A549 (cell line): ENCODE results near the gene VAV3. TPM values are rescaled to one million over a fixed set of nuclear protein-coding genes. Genes with fewer than 3 reads are reported as not detected.

Experiments
- ATAC-seq, 2 experiments: fragments of 200-7000 bp in 1 of 2; fragments of >200 bp in 1 of 2; cut with Nextera tagmentation in 1 of 2; cut with Tn5 transposase in 1 of 2; 3 replicates each; pipeline versions ENCODE4 v1.8.0 to v1.9.1; 2018 to 2020; ENCODE audit warnings: mild to moderate bottlenecking in 1 of 2, moderate library complexity in 1 of 2
- CTCF ChIA-PET: fragments of 300-600 bp; sonication (Branson Sonifier 250); formaldehyde crosslinking; extraction: SDS; loops from one replicate; lab custom pipeline; 2021; ENCODE audit warnings: antibody characterized with exemption, inconsistent platforms; lab: Yijun Ruan, JAX
- POLR2A ChIA-PET: fragments of 350-600 bp; formaldehyde crosslinking; extraction: SDS; loops from one replicate; lab custom pipeline; 2021; ENCODE audit warnings: antibody characterized with exemption, inconsistent platforms; lab: Yijun Ruan, JAX
- DNase-seq, 2 experiments: peaks; one replicate each; pipeline versions ENCODE4 v3.0.0 to v3.0.0-alpha.2; 2011 to 2016; ENCODE audit warnings: low read depth in 1 of 2, low spot score in 1 of 2
- FAIRE-seq: peaks from 2 replicates; lab custom pipeline; 2011; peaks lifted over from hg19 to GRCh38; lab: Jason Lieb, UNC
- H3K27ac ChIP-seq, 2 experiments: fragments of >200 bp; sonication (Bioruptor Twin); formaldehyde crosslinking; 3 replicates each; pipeline ENCODE4 v1.5.1; 2016 to 2017
- H3K4me1 ChIP-seq: fragments of >200 bp; sonication (Bioruptor Twin); formaldehyde crosslinking; 3 replicates; pipeline ENCODE4 v1.6.1; 2016
- H3K4me2 ChIP-seq: fragments of >200 bp; sonication (Bioruptor Twin); formaldehyde crosslinking; 3 replicates; pipeline ENCODE4 v1.6.1; 2016
- H3K4me3 ChIP-seq: fragments of >200 bp; sonication (Bioruptor Twin); formaldehyde crosslinking; 3 replicates; pipeline ENCODE4 v1.5.1; 2016
- H3K9me3 ChIP-seq: fragments of >200 bp; sonication (Bioruptor Twin); formaldehyde crosslinking; 3 replicates; pipeline ENCODE4 v1.6.1; 2016
- BHLHE40 ChIP-seq: IDR thresholded peaks from 2 replicates; pipeline ENCODE4 v1.6.1; 2012; ENCODE audit warnings: low read depth, low read length, inconsistent platforms
- CBX2 ChIP-seq: fragments of 200-600 bp; sonication (generic); IDR thresholded peaks from 2 replicates; pipeline ENCODE4 v1.6.1; 2016; ENCODE audit warnings: low read depth, mild to moderate bottlenecking, borderline replicate concordance
- CBX8 ChIP-seq: fragments of 200-600 bp; sonication (generic); IDR thresholded peaks from 2 replicates; pipeline ENCODE4 v1.6.1; 2016
- CHD4 ChIP-seq: fragments of 200-600 bp; sonication (generic); IDR thresholded peaks from 2 replicates; pipeline ENCODE4 v1.6.1; 2016; ENCODE audit warnings: antibody characterized with exemption, mild to moderate bottlenecking, borderline replicate concordance
- EHF ChIP-seq: fragments of 250-450 bp; sonication (Bioruptor Pico); IDR thresholded peaks from 2 replicates; pipeline ENCODE4 v1.5.0; 2020; ENCODE audit warnings: mild to moderate bottlenecking
- FOSB ChIP-seq: fragments of 250-450 bp; sonication (Bioruptor Pico); IDR thresholded peaks from 2 replicates; pipeline ENCODE4 v1.5.0; 2020; ENCODE audit warnings: mild to moderate bottlenecking, moderate library complexity
- HOXA7 ChIP-seq: fragments of 250-450 bp; sonication (Bioruptor Pico); IDR thresholded peaks from 2 replicates; pipeline ENCODE4 v1.5.0; 2020; ENCODE audit warnings: mild to moderate bottlenecking, moderate library complexity
- JUNB ChIP-seq: fragments of >200 bp; sonication (Bioruptor Twin); formaldehyde crosslinking; IDR thresholded peaks from 2 replicates; pipeline ENCODE4 v1.6.1; 2016
- KDM5A ChIP-seq: fragments of 200-600 bp; sonication (generic); IDR thresholded peaks from 2 replicates; pipeline ENCODE4 v1.6.1; 2016; ENCODE audit warnings: antibody characterized with exemption, mild to moderate bottlenecking
- MAFK ChIP-seq: fragments of 450-650 bp; IDR thresholded peaks from 2 replicates; pipeline ENCODE4 v1.6.1; 2014; ENCODE audit not compliant: partially characterized antibody
- MAZ ChIP-seq: fragments of 150-350 bp; IDR thresholded peaks from 2 replicates; pipeline ENCODE4 v1.6.1; 2014; ENCODE audit warnings: antibody characterized with exemption, low read depth, low read length, borderline replicate concordance
- NR3C1 ChIP-seq: fragments of >200 bp; sonication (Bioruptor Twin); formaldehyde crosslinking; IDR thresholded peaks from 3 replicates; pipeline ENCODE4 v1.6.1; 2017
- PHF8 ChIP-seq: fragments of 200-600 bp; sonication (generic); IDR thresholded peaks from 2 replicates; pipeline ENCODE4 v1.6.1; 2016; ENCODE audit warnings: low read depth, mild to moderate bottlenecking, antibody characterized with exemption, moderate library complexity, borderline replicate concordance
- POLR2AphosphoS2 ChIP-seq: conservative IDR thresholded peaks from 2 replicates; pipeline ENCODE4 v1.6.1; 2012; ENCODE audit warnings: low read length, improper control_type of control experiment, inconsistent platforms
- RARB ChIP-seq: fragments of 250-450 bp; sonication (Bioruptor Pico); IDR thresholded peaks from 2 replicates; pipeline ENCODE4 v1.8.0; 2021; ENCODE audit warnings: mild to moderate bottlenecking, moderate library complexity
- RCOR1 ChIP-seq: fragments of 150-350 bp; IDR thresholded peaks from 2 replicates; pipeline ENCODE4 v1.6.1; 2014; ENCODE audit warnings: antibody characterized with exemption, low read length, low read depth
- SMC3 ChIP-seq: fragments of >200 bp; sonication (Bioruptor Twin); formaldehyde crosslinking; IDR thresholded peaks from 3 replicates; pipeline ENCODE4 v1.6.1; 2018; ENCODE audit warnings: inconsistent platforms
- TFCP2L1 ChIP-seq: fragments of 250-450 bp; sonication (Bioruptor Pico); IDR thresholded peaks from 2 replicates; pipeline ENCODE4 v1.5.0; 2021; ENCODE audit warnings: mild to moderate bottlenecking
- WGBS: methylation state at CpG from one replicate; pipeline ENCODE4 v1.1.6; 2017; ENCODE audit errors: missing lambda C conversion rate; 5-methylcytosine and 5-hydroxymethylcytosine counted together
- polyA plus RNA-seq, 4 experiments: library from polyadenylated mRNA; depleted of rRNA in 3 of 4; stranded (reverse); fragments of >200 nt; fragmentation: RNase III in 1 of 4; extraction: RNeasy Plus Mini Kit Qiagen cat#74134 plus additional on column Dnase treatment in 1 of 4; gene quantifications; 2 replicates in 3 of 4; 3 replicates in 1 of 4; pipeline ENCODE4 v1.2.3, GENCODE V29; 2011 to 2017
- TF ChIP-seq, protein P1 (sequence below): fragments of 150-350 bp; IDR thresholded peaks from 2 replicates; pipeline ENCODE4 v1.6.1; 2014; ENCODE audit warnings: low read depth, mild to moderate bottlenecking, low read length
- TF ChIP-seq, protein P2 (sequence below): fragments of 250-450 bp; sonication (Bioruptor Pico); IDR thresholded peaks from 2 replicates; pipeline ENCODE4 v1.5.0; 2020; ENCODE audit warnings: low read depth, mild to moderate bottlenecking, moderate library complexity
- TF ChIP-seq, protein P3 (sequence below): fragments of >200 bp; sonication (Bioruptor Twin); formaldehyde crosslinking; IDR thresholded peaks from 3 replicates; pipeline ENCODE4 v1.5.1; 2016
- TF ChIP-seq, protein P4 (sequence below): fragments of >200 bp; sonication (Bioruptor Twin); formaldehyde crosslinking; IDR thresholded peaks from 3 replicates; pipeline ENCODE4 v1.6.1; 2016
- TF ChIP-seq, protein P5 (sequence below): IDR thresholded peaks from 2 replicates; pipeline ENCODE4 v1.6.1; 2012
- TF ChIP-seq, protein P6 (sequence below): fragments of 250-450 bp; sonication (Bioruptor Pico); IDR thresholded peaks from 2 replicates; pipeline ENCODE4 v1.5.0; 2021; ENCODE audit warnings: mild to moderate bottlenecking, moderate library complexity, borderline replicate concordance

The VAV3 gene
- polyA plus RNA-seq, 2 of the 4 experiments (the other 2 are of a cell fraction) = 12.8 to 22.7 TPM

DNA sequence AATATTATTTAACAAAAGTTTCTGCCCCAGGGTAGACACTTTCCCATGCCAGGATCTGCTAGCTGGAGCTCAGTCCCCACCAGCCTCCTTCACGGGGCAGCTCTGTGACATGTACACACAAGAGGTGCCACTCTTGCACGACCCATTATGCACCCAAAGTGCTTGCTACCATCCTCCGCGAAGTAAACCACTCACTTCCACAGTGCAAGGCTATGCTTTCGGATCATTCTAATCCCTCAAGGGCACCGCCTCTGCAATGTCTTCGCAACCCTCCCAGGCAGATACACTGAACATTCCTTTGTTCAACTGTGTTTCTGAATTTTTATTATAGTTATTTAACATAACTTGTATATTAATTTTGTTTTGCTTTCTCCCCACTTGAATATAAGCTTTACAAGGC lies 303.8 kb downstream of the VAV3 start:
- Histone ChIP-seq H3K4me1 (peaks cover 25% of the 10 kb centered on the region), H3K4me3 (no peak overlapping the region), H3K9me3 (no peaks in the 10 kb centered on the region), H3K4me2 (no peak overlapping the region), H3K27ac (no peak overlapping the region)
- 86% methylated on average over 7 of the region's 7 CpGs for WGBS
- TF ChIP-seq MAFK (no peak), JUNB (no peak), FOSB (CRISPR knock-in tag) (no peak), MAZ (no peak), BHLHE40 (no peak), PHF8 (no peak), TFCP2L1 (CRISPR knock-in tag) (no peak), KDM5A (no peak)
- TF ChIP-seq, protein P1, sequence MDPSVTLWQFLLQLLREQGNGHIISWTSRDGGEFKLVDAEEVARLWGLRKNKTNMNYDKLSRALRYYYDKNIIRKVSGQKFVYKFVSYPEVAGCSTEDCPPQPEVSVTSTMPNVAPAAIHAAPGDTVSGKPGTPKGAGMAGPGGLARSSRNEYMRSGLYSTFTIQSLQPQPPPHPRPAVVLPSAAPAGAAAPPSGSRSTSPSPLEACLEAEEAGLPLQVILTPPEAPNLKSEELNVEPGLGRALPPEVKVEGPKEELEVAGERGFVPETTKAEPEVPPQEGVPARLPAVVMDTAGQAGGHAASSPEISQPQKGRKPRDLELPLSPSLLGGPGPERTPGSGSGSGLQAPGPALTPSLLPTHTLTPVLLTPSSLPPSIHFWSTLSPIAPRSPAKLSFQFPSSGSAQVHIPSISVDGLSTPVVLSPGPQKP = no peak
- TF ChIP-seq, protein P2, sequence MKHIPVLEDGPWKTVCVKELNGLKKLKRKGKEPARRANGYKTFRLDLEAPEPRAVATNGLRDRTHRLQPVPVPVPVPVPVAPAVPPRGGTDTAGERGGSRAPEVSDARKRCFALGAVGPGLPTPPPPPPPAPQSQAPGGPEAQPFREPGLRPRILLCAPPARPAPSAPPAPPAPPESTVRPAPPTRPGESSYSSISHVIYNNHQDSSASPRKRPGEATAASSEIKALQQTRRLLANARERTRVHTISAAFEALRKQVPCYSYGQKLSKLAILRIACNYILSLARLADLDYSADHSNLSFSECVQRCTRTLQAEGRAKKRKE (CRISPR knock-in tag) = no peak
- ChIA-PET CTCF (no interaction called here), POLR2A (no interaction called here)
- no peak for ATAC-seq
- no peak for FAIRE-seq
- DNase-seq = no peak

DNA sequence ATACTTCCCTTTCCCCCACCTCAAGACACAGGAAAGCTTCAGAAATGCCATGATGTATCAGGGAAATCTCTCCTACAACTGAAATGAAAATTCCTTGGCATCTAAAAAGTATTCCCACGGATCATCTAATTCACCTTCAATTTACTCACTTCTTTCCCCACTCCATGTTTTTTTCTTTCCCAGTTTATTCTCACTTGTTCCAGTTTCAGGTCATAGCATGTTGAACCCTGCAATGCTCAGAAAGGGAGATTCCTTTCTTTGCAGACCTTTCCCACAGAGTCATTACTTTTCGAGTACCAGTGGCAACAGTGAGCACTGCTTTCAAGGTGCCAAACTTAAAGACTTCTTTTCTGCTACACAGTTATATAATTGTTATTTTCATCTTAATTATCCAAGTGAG lies 305.0 kb downstream of the VAV3 start:
- ATAC-seq = no peak
- H3K4me3 ChIP-seq = no peak overlapping the region
- no peak overlapping the region for H3K4me2 ChIP-seq
- no peak for DNase-seq
- TF ChIP-seq EHF (CRISPR knock-in tag) = no peak
- TF ChIP-seq, protein P3, sequence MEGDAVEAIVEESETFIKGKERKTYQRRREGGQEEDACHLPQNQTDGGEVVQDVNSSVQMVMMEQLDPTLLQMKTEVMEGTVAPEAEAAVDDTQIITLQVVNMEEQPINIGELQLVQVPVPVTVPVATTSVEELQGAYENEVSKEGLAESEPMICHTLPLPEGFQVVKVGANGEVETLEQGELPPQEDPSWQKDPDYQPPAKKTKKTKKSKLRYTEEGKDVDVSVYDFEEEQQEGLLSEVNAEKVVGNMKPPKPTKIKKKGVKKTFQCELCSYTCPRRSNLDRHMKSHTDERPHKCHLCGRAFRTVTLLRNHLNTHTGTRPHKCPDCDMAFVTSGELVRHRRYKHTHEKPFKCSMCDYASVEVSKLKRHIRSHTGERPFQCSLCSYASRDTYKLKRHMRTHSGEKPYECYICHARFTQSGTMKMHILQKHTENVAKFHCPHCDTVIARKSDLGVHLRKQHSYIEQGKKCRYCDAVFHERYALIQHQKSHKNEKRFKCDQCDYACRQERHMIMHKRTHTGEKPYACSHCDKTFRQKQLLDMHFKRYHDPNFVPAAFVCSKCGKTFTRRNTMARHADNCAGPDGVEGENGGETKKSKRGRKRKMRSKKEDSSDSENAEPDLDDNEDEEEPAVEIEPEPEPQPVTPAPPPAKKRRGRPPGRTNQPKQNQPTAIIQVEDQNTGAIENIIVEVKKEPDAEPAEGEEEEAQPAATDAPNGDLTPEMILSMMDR = no peak
- no peak for TF ChIP-seq KDM5A
- no peaks in the 10 kb centered on the region for H3K9me3 ChIP-seq
- no peak for FAIRE-seq
- H3K4me1 ChIP-seq = peaks cover 13% of the 10 kb centered on the region
- WGBS = 87% methylated on average over 2 of the region's 2 CpGs
- CTCF ChIA-PET = no interaction called here
- no peak overlapping the region for H3K27ac ChIP-seq
- POLR2A ChIA-PET = no interaction called here

DNA sequence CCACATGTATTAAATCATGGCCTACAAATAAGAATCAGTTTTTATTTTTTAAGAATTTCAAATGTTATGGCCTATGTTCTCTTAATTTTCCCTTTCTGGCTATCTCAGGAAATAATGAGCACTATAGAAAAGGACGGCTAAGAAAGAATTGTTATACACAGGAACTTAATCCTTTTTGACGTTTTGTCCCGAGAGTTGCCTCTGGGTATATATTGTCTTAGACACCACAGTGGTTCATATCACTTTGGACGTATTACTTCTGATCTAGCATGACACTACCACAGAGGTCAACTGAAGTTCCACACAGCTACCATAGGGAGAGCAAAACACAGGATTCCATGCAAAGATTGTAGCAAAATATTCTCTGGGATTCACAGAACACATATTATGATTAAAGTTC lies 307.6 kb downstream of the VAV3 start:
- ChIA-PET POLR2A (no interaction called here), CTCF (no interaction called here)
- Histone ChIP-seq H3K4me1 (peaks cover 13% of the 10 kb centered on the region; the same call in 2 of the 3 replicates), H3K4me2 (no peak overlapping the region), H3K9me3 (no peaks in the 10 kb centered on the region), H3K4me3 (no peak overlapping the region), H3K27ac (no peak overlapping the region)
- 80% methylated on average over 4 of the region's 4 CpGs for WGBS
- DNase-seq (no peak), FAIRE-seq (no peak), ATAC-seq (no peak)
- TF ChIP-seq, protein P4, sequence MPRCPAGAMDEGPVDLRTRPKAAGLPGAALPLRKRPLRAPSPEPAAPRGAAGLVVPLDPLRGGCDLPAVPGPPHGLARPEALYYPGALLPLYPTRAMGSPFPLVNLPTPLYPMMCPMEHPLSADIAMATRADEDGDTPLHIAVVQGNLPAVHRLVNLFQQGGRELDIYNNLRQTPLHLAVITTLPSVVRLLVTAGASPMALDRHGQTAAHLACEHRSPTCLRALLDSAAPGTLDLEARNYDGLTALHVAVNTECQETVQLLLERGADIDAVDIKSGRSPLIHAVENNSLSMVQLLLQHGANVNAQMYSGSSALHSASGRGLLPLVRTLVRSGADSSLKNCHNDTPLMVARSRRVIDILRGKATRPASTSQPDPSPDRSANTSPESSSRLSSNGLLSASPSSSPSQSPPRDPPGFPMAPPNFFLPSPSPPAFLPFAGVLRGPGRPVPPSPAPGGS = no peak
- no peak for TF ChIP-seq HOXA7 (CRISPR knock-in tag)

DNA sequence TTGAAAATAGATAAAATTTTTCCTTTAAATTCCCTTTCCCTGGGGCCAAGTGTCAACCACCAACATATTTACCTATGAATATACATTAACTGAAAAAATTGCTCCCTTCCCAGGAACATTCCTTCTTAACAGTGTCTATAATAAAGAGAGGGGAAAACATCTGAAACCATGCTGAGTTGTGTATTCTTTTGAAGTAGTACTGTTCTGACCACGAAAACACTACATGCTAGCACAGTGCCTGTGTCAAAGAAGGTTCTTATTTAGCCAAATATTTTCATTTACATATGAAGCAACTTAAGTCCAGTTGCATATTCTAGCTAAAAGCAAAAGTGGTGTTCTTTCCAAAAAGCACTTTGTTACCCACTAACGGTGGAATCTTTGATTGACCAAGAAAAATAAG lies 311.2 kb downstream of the VAV3 start:
- DNase-seq (no peak), ATAC-seq (no peak), FAIRE-seq (no peak)
- H3K4me3 ChIP-seq = no peak overlapping the region
- 44% methylated on average over 2 of the region's 2 CpGs for WGBS
- H3K27ac ChIP-seq = no peak overlapping the region
- no peaks in the 10 kb centered on the region for H3K9me3 ChIP-seq
- peaks cover 21% of the 10 kb centered on the region for H3K4me1 ChIP-seq
- peak overlapping the region; percentile 39 for H3K4me2 ChIP-seq
- POLR2A ChIA-PET = no interaction called here
- CTCF ChIA-PET = no interaction called here
- TF ChIP-seq POLR2AphosphoS2 = no peak
- TF ChIP-seq, protein P5, sequence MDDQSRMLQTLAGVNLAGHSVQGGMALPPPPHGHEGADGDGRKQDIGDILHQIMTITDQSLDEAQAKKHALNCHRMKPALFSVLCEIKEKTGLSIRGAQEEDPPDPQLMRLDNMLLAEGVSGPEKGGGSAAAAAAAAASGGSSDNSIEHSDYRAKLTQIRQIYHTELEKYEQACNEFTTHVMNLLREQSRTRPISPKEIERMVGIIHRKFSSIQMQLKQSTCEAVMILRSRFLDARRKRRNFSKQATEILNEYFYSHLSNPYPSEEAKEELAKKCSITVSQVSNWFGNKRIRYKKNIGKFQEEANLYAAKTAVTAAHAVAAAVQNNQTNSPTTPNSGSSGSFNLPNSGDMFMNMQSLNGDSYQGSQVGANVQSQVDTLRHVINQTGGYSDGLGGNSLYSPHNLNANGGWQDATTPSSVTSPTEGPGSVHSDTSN = no peak
- TF ChIP-seq CBX2 = no peak
- TF ChIP-seq MAFK = no peak
- TF ChIP-seq KDM5A = no peak
- no peak for TF ChIP-seq RARB (CRISPR knock-in tag)
- TF ChIP-seq, protein P6, sequence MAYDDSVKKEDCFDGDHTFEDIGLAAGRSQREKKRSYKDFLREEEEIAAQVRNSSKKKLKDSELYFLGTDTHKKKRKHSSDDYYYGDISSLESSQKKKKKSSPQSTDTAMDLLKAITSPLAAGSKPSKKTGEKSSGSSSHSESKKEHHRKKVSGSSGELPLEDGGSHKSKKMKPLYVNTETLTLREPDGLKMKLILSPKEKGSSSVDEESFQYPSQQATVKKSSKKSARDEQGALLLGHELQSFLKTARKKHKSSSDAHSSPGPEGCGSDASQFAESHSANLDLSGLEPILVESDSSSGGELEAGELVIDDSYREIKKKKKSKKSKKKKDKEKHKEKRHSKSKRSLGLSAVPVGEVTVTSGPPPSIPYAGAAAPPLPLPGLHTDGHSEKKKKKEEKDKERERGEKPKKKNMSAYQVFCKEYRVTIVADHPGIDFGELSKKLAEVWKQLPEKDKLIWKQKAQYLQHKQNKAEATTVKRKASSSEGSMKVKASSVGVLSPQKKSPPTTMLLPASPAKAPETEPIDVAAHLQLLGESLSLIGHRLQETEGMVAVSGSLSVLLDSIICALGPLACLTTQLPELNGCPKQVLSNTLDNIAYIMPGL (CRISPR knock-in tag) = no peak
- TF ChIP-seq EHF (CRISPR knock-in tag) = no peak
- no peak for TF ChIP-seq CHD4
- no peak for TF ChIP-seq MAZ
- no peak for TF ChIP-seq CBX8
- TF ChIP-seq NR3C1 = no peak
- no peak for TF ChIP-seq RCOR1
- TF ChIP-seq SMC3 = no peak
